Myocyte (in vitro differentiated cells): Measurements from ENCODE around the gene PRKN. TPM values are rescaled to one million over a fixed set of nuclear protein-coding genes. Genes with fewer than 3 reads are reported as not detected.

Experiments
- DNase-seq: peaks from one replicate; pipeline ENCODE4 v3.0.0-alpha.2; 2012; ENCODE audit warnings: low read depth
- total RNA-seq: library from RNA; depleted of rRNA; stranded (reverse); fragments of >200 nt; gene quantifications from 2 replicates; pipeline ENCODE4 v1.2.3, GENCODE V29; 2014

PRKN gene
- total RNA-seq, 1 donor from 2014 or later = 8.9 TPM

- DNase-seq = no peak
Measured at GRCh38 chr6:162331911-162332310, 395.7 kb downstream of the PRKN start.

- no peak for DNase-seq
Measured at GRCh38 chr6:162325826-162326225, 401.7 kb downstream of the PRKN start.

- no peak for DNase-seq
Measured at GRCh38 chr6:162325051-162325450, 402.5 kb downstream of the PRKN start.

GRCh38 chr6:162315291-162315690 is 412.3 kb downstream of the PRKN start:
- no peak for DNase-seq

GRCh38 chr6:162313922-162314660 is 413.5 kb downstream of the PRKN start:
- DNase-seq = peak; percentile 42

- DNase-seq = no peak
Measured at GRCh38 chr6:162307865-162308264, 419.7 kb downstream of the PRKN start.

- DNase-seq = peak; percentile 58
Measured at GRCh38 chr6:162306616-162307015, 420.9 kb downstream of the PRKN start.

- no peak for DNase-seq
Measured at GRCh38 chr6:162301128-162301527, 426.4 kb downstream of the PRKN start.

GRCh38 chr6:162294029-162294428 is 433.5 kb downstream of the PRKN start:
- DNase-seq = no peak

GRCh38 chr6:162292915-162293314 is 434.7 kb downstream of the PRKN start:
- no peak for DNase-seq

GRCh38 chr6:162290846-162291465 is 436.6 kb downstream of the PRKN start:
- DNase-seq = no peak

- DNase-seq = no peak
Measured at GRCh38 chr6:162289972-162290371, 437.6 kb downstream of the PRKN start.

- DNase-seq = no peak
Measured at GRCh38 chr6:162273986-162274385, 453.6 kb downstream of the PRKN start.

- DNase-seq = no peak
Measured at GRCh38 chr6:162271922-162272321, 455.6 kb downstream of the PRKN start.

GRCh38 chr6:162270966-162271365 is 456.6 kb downstream of the PRKN start:
- DNase-seq = no peak

GRCh38 chr6:162267641-162268040 is 459.9 kb downstream of the PRKN start:
- no peak for DNase-seq

GRCh38 chr6:162267126-162267525 is 460.4 kb downstream of the PRKN start:
- peak; percentile 2 for DNase-seq

GRCh38 chr6:162264581-162264980 is 463.0 kb downstream of the PRKN start:
- DNase-seq = no peak

- DNase-seq = no peak
Measured at GRCh38 chr6:162262466-162263196, 464.9 kb downstream of the PRKN start.

GRCh38 chr6:162261598-162261997 is 466.0 kb downstream of the PRKN start:
- no peak for DNase-seq

GRCh38 chr6:162260027-162260426 is 467.5 kb downstream of the PRKN start:
- no peak for DNase-seq

- DNase-seq = no peak
Measured at GRCh38 chr6:162258647-162259046, 468.9 kb downstream of the PRKN start.
